DND-41 (cell line): ENCODE measurements around the gene MLLT11.

Experiments
- ATAC-seq: fragments of 200-7000 bp; cut with Tn5 transposase; 3 replicates; pipeline ENCODE4 v1.9.1; 2021; ENCODE audit warnings: low read depth; ENCODE audit not compliant: insufficient read depth
- DNase-seq: peaks from one replicate; pipeline ENCODE4 v3.0.0-alpha.2; 2020
- H2AFZ ChIP-seq: 2 replicates; pipeline ENCODE4 v1.6.0; 2012; ENCODE audit warnings: low read depth, low read length
- H3K27ac ChIP-seq: 2 replicates; pipeline ENCODE4 v1.5.1; 2012; ENCODE audit warnings: low read length, inconsistent platforms
- H3K27me3 ChIP-seq: fragments of 200-600 bp; sonication (generic); 2 replicates; pipeline ENCODE4 v1.6.0; 2012; ENCODE audit warnings: low read length, mild to moderate bottlenecking, inconsistent platforms; ENCODE audit not compliant: insufficient read depth, poor library complexity
- H3K36me3 ChIP-seq: 2 replicates; pipeline ENCODE4 v1.5.1; 2012; ENCODE audit warnings: low read length, inconsistent platforms; ENCODE audit not compliant: insufficient read depth
- H3K4me1 ChIP-seq: 2 replicates; pipeline ENCODE4 v1.5.1; 2012; ENCODE audit warnings: mild to moderate bottlenecking, low read length; ENCODE audit not compliant: insufficient read depth
- H3K4me2 ChIP-seq: 2 replicates; pipeline ENCODE4 v1.6.0; 2012; ENCODE audit warnings: mild to moderate bottlenecking, moderate library complexity, low read length, inconsistent platforms; ENCODE audit not compliant: insufficient read depth
- H3K4me3 ChIP-seq, 2 experiments: fragments of 200-600 bp in 1 of 2; shearing (Covaris generic) in 1 of 2; 2 replicates each; pipeline ENCODE4 v1.5.1; 2012 to 2016; ENCODE audit warnings: inconsistent platforms in 2 of 2, low read length in 2 of 2, mild to moderate bottlenecking in 2 of 2, low read depth in 1 of 2, moderate library complexity in 1 of 2
- H3K79me2 ChIP-seq: 2 replicates; pipeline ENCODE4 v1.6.0; 2012; ENCODE audit warnings: low read length, inconsistent platforms; ENCODE audit not compliant: insufficient read depth
- H3K9ac ChIP-seq: 2 replicates; pipeline ENCODE4 v1.6.0; 2012; ENCODE audit warnings: low read depth, mild to moderate bottlenecking, inconsistent platforms, low read length, moderate library complexity
- H3K9me3 ChIP-seq: 2 replicates; pipeline ENCODE4 v1.5.1; 2012; ENCODE audit warnings: low read length, moderate library complexity, mild to moderate bottlenecking, inconsistent platforms; ENCODE audit not compliant: insufficient read depth, severe bottlenecking
- H4K20me1 ChIP-seq: 2 replicates; pipeline ENCODE4 v1.6.0; 2012; ENCODE audit warnings: low read length; ENCODE audit not compliant: insufficient read depth
- CTCF ChIP-seq: IDR thresholded peaks from 2 replicates; pipeline ENCODE4 v1.5.1; 2012; ENCODE audit warnings: borderline replicate concordance, low read length, moderate library complexity, mild to moderate bottlenecking; ENCODE audit not compliant: poor library complexity, severe bottlenecking; ENCODE audit errors: extremely low read depth
- EZH2 ChIP-seq: IDR thresholded peaks from 3 replicates; pipeline ENCODE4 v1.6.1; 2012; ENCODE audit warnings: borderline replicate concordance, low read depth, mild to moderate bottlenecking, moderate library complexity, low read length, inconsistent platforms; ENCODE audit not compliant: severe bottlenecking

MLLT11 gene

GRCh38 chr1:151043163-151043562 is 17.0 kb upstream of the MLLT11 start:
- no peak overlapping the region for H2AFZ ChIP-seq
- H3K36me3 ChIP-seq: no peaks in the 10 kb centered on the region
- H3K27ac ChIP-seq: no peak overlapping the region
- DNase-seq (no peak), ATAC-seq (no peak)
- TF ChIP-seq EZH2 (no peak), CTCF (no peak)
- no peak overlapping the region for H3K4me2 ChIP-seq
- H3K4me1 ChIP-seq: peaks cover 12% of the 10 kb centered on the region
- no peak overlapping the region for H3K4me3 ChIP-seq
- no peaks in the 10 kb centered on the region for H3K9me3 ChIP-seq
- H3K27me3 ChIP-seq: no peaks in the 10 kb centered on the region
- H3K9ac ChIP-seq: no peak overlapping the region
- H3K79me2 ChIP-seq: no peaks in the 10 kb centered on the region
- H4K20me1 ChIP-seq: no peaks in the 10 kb centered on the region

- Histone ChIP-seq H3K36me3 (peaks cover 12% of the 10 kb centered on the region; the same call in 1 of the 2 replicates), H3K27ac (peak within 1 kb of the TSS; percentile 55), H3K4me2 (peak within 1 kb of the TSS; percentile 76), H3K4me3 (peak within 1 kb of the TSS; percentile 21 to 57; a peak in 3 of 4 replicates), H2AFZ (peak within 1 kb of the TSS; percentile 82), H3K9ac (peak within 1 kb of the TSS; percentile 61), H3K9me3 (no peaks in the 10 kb centered on the region), H4K20me1 (no peaks in the 10 kb centered on the region), H3K27me3 (no peaks in the 10 kb centered on the region), H3K4me1 (peaks cover 18% of the 10 kb centered on the region), H3K79me2 (no peaks in the 10 kb centered on the region)
- TF ChIP-seq EZH2 (no peak), CTCF (no peak)
- ATAC-seq (peak; percentile 88), DNase-seq (peak; percentile 71)
Measured at GRCh38 chr1:151047591-151047924, 12.6 kb upstream of the MLLT11 start, which contains the start of gene C1orf56. Gene C1orf56 (plus strand): TSS chr1:151047751. CDS start chr1:151047848, 97 bp downstream.

- no peaks in the 10 kb centered on the region for H4K20me1 ChIP-seq
- ATAC-seq (peak; percentile 33), DNase-seq (peak; percentile 44)
- H3K27ac ChIP-seq: peak overlapping the region; percentile 55
- TF ChIP-seq CTCF (no peak), EZH2 (no peak)
- H3K79me2 ChIP-seq: no peaks in the 10 kb centered on the region
- H3K9me3 ChIP-seq: no peaks in the 10 kb centered on the region
- H3K4me3 ChIP-seq: peak overlapping the region; percentile 21 to 57; a peak in 3 of 4 replicates
- H2AFZ ChIP-seq: peak overlapping the region; percentile 82
- H3K27me3 ChIP-seq: no peaks in the 10 kb centered on the region
- peaks cover 18% of the 10 kb centered on the region for H3K4me1 ChIP-seq
- peak overlapping the region; percentile 61 for H3K9ac ChIP-seq
- H3K4me2 ChIP-seq: peak overlapping the region; percentile 76
- H3K36me3 ChIP-seq: peaks cover 17% of the 10 kb centered on the region
Measured at GRCh38 chr1:151047925-151048644, 12.1 kb upstream of the MLLT11 start.
